ENCODE measurements around the gene ZNF598.

The ZNF598 gene

DNA sequence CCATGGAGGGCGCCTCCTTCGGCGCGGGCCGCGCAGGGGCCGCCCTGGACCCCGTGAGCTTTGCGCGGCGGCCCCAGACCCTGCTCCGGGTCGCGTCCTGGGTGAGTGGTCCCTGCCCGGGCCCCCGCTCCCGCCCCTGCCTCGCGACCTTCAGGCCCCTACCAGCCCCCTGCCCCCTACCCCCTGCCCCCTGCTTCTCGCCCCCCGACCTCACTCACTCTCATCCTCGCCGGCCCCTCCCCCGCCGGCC lies 19.6 kb downstream of the ZNF598 start:
- no peak for DNase-seq

DNA sequence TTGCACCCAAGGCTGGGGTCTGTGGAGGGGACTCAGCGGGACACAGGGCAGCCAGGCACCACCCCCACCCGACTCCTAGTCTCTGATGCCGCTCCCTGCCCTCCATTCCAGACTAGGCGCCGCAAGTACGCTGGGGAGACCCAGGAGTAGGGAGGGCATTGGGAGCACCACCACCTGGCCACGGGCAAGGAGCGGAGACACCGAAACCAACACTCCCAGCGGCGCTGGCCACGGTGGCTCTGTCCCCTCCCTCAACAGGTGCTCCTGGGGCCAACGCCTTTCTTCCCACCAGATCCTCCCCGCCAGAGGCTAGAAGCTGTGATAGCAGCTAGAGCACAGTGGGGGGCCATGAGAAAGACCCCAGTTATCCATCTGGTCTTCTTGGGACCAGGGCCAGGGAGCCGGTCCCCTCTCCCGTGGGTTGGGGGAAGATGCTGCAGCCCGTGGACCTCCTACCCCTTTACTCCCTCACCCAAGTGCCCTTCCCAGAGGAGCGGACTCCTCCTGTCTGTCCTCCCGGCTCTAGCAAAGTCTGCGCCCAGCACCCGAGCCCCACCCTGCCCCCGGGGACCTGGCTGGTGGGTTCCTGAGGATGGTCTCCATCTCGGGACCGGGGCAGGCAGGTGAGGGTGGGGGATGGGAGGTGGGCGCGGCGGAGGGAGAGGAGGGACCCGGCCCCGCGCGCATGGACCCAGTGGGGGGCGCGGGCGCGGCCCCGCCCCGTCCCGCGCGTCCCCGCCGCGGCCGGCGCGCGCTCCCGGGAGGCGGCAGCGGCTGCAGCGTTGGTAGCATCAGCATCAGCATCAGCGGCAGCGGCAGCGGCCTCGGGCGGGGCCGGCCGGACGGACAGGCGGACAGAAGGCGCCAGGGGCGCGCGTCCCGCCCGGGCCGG lies 20.2 kb downstream of the ZNF598 start, which contains the start of gene SYNGR3:
Gene SYNGR3 (plus strand): TSS at position 762 of the 892 bp plus-strand sequence. CDS start 133 bp downstream, outside the sequence.
- no peak for DNase-seq

DNA sequence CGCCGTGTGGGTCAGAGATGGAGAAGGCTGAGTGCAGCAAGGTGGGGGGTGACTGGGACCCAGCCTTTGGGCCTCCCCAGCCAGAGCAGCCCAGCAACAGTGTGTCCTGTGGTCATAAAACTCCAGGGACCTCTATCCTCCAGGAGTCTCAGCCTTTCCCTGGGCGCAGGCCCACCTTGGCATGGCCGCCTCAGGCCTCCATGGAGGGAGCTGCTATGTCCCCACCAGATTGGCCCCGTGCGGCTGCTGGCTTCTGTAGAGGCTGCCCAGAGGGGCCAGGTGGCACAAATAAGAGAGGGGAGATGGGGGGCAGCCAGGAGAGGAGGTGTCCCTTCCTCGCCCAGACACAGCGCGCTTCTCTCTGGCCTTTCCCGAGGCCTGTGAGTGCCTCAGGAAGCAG lies 22.4 kb downstream of the ZNF598 start:
- no peak for DNase-seq

DNA sequence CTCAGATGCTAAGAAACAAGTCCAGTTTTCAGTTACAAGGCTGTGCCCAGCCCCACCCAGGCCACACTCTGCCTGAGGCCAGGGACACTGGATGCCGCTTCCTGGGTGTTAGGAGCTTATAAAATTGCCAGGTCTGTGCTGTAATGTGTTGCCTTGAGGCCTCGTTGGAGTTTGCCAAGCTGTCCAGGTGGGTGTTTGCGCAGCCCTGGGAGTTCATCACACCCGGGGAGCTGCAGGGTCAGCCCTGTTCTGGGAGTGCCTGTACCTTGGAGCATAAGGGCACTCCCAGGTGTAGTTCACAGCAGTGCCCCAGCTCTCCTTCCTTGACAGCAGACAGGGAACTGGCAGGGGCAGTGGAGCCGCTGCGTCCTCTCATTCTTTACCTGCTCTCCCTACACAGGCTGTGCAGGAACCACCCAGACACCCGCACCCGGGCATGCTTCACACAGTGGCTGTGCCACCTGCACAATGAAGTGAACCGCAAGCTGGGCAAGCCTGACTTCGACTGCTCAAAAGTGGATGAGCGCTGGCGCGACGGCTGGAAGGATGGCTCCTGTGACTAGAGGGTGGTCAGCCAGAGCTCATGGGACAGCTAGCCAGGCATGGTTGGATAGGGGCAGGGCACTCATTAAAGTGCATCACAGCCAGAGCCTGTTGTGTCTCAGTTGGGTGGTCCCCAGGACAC lies 24.0 kb downstream of the ZNF598 start:
- no peak for DNase-seq

DNA sequence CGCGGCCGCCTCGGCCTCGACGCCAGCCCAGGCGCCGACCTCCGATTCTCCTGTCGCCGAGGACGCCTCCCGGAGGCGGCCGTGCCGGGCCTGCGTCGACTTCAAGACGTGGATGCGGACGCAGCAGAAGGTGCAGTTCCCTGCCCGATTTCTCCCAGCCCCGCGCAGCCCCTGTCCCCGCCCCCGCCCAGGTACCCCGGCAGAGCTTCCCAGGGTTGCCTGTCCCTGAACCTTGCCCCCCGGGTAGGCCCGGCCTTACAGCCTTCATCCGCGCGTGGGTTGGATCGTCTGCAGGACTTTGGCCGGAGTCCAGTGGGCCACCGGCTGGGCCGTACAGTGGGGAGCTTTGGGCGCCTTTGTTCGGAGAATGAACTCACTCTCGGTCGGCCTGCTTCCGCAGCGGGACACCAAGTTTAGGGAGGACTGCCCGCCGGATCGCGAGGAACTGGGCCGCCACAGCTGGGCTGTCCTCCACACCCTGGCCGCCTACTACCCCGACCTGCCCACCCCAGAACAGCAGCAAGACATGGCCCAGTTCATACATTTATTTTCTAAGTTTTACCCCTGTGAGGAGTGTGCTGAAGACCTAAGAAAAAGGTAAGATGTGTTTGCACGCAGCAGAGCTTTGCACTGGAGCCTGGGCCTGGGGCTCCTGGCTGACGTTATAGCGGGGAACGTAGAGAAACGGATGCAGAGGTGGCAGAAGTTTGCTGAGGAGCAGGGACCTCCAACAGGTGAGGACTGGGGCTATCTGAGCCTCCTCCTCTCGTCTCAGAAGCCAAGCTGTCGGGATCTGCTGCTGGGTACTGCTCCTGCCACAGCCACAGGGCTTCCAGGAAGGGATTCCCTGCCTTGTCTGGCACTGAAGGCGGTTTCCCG lies 25.0 kb downstream of the ZNF598 start:
- no peak for DNase-seq

DNA sequence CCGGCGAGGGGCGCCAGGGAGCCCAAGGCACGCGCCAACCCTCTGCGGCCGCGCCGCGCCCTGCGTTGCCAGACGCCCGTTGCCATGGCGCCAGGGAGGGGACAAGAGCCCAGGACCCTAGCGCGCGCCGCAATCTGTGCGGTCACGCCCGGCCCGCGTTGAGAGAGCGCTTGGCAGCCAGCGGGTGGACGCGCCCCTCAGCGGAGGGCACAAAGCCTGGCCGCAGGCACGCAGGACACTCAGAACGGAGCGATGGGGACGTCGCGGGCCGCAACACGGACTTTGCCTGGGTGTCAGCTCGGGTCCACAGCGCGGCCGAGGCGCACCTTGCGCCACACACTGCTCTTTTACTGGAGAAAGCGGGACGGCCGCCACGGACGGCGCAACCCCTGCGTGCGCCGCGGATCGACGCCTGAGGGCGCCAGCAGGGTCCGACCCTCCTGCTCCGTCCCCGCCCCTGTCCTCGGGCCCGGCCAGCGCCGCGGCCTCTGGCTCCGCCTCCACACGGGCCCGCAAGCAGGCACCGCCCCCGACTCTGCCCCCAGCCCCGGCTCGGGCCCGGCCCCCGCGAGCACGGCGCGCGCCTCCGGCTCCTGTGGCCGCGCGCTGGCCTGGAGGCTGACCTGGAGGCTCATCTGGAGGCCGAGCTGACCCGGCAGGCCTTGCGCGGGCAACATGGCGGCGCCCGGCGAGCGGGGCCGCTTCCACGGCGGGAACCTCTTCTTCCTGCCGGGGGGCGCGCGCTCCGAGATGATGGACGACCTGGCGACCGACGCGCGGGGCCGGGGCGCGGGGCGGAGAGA lies 25.9 kb downstream of the ZNF598 start, which contains the start of gene GFER:
Gene GFER (plus strand): TSS at position 650 of the 803 bp plus-strand sequence. CDS start 26 bp downstream, at position 676.
- peak; percentile 89 for DNase-seq

DNA sequence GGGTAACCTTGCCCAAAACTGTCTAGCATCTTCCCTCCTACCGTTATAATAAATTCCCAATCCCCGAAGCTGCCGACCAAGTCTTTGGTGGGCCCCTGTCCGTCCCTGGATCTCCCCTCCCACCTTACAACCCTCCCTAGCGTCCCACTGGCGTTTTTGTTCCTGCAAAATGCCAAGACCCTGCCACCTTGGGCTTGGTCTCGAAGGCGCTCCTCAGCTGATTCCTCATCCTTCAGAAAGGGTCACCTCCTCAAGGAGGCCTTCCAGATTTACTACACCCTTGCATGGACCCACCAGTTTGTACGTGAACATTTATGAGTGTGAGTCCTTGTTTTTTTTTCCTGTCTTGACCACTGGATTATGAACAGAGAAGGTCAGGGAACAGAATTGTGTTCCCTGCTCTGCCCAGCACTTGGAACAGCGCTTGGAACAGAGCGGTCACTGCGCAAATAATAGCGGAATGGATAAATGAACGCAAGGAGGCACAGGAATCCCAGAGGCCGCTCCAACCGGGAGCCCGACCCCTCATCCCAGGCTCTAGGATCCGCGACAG lies 26.6 kb downstream of the ZNF598 start:
- no peak for DNase-seq

DNA sequence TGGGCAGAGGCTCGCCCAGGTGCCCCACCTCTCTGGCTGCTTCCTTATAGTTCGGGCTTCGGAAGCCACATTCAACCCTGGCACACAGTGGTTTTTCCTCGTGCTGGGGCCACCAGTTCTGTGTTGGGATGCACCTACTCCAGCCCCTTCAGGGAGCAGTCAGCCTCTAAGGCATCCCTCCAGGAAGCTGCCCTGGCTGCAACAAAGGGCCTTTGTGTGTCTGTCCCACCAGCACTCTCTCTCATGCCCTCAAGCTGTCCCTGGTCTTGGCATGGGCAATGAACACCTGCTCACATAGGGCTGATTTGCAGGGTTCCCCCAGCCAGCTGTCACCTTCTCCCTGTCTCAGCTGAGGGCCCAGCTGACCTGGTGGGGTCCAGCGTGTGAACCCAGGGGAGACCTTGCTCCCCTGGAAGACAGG lies 27.6 kb downstream of the ZNF598 start:
- no peak for DNase-seq

DNA sequence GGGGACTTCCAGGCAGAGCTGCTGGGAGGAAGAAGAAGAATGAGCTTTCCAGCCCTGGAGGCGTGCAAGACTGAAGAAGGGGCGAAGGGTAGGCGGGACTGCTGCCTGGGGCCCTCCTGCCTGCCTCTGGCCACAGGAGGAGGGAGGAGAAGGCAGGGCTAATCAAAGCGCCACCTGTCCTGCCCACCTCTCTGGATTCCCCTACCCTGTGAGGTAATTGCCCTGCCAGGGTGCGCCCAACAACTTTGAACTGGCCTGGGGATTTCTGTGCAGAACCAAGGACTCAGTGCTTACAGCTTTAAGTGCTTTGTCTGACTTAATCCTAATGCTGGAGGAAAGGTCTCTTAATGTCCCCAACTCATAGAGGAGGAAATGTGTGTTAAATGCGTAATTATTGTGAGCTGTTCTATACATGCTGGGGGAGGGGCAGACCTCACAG lies 28.2 kb downstream of the ZNF598 start, which contains the start of gene NOXO1:
Gene NOXO1 (minus strand): TSS at position 72 of the 439 bp plus-strand sequence. CDS start 290 bp downstream, outside the sequence.
- no peak for DNase-seq

DNA sequence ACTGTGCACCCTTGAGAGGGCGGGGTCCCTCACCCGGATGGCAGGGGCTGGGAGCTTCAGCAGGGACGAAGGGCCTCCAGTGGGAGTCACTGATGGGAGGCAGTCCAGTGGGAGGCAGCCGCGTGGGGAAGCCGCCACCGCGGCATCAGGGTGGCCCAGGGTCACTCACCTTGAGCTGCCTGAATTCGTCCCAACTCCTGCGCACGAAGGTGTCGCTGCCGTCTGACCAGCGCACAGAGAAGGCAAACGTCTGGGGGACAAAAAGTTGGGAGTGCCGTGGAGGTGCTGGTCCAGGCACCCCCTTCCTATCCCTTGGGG lies 28.9 kb downstream of the ZNF598 start:
- no peak for DNase-seq

DNA sequence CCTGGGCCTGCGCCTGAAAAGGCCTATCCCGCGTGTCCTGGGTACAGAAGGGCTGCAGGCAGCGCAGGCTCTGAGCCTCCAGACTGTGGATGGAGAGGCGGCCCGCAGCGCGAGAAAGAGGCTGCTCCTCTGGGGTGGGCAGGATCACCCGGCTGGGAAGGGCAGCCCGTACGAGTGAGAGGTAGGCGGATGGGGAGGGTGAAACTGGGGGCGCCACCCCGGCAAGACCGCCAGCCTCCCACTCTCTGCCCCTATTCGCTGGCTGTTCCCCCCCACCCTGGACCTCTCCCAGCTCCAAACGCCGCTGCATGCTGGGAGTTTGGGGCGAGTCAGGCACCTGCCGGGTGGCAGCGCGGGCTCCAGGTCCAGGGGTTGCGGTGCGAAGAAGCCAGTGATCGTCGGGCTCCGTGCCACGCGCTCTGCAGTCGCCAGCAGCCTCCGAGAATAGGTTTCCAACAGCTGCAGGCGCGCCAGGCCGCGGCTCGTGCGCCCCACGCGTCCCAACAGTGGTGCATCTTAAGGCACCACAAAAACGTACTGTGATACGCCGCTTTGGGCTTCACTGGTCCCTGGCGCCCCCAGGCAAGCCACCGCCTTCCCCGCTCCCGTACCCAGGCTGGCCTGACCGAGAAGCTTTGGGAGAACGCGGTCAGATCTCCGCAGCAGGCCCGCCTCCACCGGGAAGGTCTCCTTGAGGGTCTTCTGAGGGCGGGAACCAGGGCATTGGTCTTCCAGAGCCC lies 29.4 kb downstream of the ZNF598 start:
- DNase-seq, result no peak

DNA sequence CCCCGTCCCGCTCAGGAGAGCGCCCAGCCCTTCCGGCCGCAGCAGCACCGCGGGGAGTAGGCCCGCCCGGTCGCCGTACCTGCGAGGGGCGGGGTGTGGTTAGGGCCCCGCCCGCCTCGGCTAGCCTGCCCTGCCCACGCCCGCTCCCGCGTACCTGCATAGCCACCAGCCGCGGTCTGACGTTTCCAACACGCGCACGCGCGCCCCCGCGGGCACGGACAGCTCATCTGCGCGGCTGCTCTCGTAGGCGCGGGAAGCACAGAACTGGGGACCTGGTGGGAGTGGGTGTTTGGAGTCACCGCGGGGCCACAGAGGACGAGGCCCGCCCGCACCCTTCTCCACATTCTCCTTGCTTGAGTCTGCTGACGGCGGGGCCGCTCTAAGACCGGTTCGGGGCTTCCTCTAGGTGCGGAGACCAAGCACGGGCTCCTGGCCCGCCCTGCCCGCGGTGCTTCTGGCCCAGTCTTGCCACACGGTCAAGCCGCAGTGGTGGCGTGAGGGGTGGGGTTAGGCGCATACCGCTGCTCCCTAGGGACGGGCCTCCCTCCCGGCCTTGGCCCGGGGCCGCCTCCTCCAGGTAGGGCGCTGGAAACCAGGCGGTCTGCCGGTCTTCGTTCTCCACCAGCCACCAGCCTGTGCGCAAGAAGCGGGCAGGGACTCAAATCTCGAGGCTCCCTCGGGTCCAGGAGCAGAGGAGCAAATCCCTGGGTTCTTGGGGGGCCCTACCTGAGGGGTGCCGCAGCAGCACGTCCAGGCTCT lies 30.2 kb downstream of the ZNF598 start:
- DNase-seq, result no peak

DNA sequence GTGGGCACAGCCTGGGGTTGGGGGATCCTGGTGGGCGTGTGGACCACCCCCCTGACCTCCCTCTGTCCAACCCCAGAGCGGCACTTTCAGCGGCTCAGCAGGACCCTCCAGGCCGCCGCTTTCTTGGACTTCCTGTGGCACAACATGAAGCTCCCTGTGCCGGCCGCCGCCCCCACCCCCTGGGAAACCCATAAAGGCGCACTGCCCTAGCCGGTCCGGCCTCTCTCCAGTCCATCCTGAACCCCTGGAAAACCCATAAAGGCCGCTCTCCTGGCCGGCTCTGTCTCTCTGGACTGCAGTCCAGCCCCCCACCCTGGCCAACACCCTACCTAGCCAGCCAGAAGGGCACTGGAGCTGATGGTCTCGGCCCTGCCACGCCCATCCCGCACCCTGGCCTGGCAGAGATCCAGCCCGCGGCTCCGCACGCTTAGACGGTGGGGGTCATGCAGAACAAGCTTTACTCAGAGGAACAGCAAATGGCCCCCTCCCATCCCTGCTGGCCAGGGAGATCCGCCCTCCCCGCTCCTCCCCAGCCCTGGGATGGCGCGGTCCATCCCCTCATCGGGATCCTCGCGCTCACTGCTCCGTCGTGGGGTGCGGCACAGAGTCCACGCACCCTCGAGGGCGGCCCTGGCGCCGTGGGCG lies 31.0 kb downstream of the ZNF598 start:
- no peak for DNase-seq

DNA sequence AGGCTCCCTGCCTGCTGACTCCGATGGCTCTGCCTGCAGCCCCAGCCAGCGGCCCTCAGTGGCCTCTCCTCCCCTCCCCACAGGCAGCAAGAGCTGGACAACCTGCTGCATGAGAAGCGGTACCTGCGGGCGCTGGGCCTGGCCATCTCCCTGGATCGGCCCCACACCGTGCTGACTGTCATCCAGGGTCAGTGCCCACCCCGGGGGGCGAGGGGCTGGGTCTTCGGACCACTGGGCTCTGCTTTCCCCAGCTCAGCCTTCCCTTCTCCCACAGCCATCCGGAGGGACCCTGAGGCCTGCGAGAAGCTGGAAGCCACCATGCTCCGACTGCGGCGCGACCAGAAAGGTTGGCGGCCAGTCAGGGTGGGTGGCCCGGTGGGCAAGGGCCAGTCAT lies 31.7 kb downstream of the ZNF598 start:
- DNase-seq, result no peak

DNA sequence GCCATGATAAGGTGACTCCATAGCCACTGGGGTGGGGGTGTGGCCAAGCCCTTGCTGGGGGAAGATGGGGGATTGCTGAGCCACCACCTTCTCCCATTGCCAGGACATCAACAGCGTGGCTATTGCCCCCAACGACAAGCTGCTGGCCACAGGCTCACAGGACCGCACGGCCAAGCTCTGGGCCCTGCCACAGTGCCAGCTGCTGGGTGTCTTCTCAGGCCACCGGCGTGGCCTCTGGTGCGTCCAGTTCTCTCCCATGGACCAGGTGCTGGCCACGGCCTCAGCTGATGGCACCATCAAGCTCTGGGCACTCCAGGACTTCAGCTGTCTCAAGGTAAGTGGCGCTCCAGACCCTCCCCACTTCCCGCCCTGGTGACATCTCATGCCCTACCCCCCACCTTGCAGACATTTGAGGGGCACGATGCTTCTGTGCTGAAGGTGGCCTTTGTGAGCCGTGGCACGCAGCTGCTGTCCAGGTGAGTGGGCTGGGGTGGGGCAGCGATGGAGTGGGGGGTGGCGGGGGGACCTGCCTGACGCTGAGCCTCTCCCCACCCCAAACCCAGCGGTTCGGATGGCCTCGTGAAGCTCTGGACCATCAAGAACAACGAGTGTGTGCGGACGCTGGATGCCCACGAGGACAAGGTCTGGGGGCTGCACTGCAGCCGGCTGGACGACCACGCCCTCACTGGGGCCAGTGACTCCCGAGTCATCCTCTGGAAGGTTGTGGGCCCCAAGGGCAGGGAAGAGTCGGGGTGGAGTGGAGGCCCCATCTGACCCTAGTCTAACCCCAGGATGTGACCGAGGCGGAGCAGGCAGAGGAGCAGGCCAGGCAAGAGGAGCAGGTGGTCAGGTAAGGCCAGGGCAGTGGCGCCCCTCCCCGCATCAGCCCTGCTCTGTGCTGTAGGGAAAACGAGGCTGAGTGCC lies 32.4 kb downstream of the ZNF598 start:
- no peak for DNase-seq

DNA sequence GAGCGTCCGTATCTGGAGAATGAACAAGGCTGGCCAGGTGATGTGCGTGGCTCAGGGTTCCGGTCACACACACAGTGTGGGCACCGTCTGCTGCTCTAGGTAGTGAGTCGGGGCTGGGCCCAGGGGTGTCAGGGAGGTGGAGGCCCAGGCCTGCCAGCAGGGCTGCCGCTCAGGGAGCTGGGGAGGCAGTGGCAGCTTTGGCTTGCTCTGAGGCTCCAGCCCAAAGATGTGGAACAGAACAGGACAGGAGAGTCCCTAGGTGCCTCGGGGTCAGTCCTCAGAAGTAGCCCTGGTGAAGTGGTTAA lies 33.5 kb downstream of the ZNF598 start:
- no peak for DNase-seq

DNA sequence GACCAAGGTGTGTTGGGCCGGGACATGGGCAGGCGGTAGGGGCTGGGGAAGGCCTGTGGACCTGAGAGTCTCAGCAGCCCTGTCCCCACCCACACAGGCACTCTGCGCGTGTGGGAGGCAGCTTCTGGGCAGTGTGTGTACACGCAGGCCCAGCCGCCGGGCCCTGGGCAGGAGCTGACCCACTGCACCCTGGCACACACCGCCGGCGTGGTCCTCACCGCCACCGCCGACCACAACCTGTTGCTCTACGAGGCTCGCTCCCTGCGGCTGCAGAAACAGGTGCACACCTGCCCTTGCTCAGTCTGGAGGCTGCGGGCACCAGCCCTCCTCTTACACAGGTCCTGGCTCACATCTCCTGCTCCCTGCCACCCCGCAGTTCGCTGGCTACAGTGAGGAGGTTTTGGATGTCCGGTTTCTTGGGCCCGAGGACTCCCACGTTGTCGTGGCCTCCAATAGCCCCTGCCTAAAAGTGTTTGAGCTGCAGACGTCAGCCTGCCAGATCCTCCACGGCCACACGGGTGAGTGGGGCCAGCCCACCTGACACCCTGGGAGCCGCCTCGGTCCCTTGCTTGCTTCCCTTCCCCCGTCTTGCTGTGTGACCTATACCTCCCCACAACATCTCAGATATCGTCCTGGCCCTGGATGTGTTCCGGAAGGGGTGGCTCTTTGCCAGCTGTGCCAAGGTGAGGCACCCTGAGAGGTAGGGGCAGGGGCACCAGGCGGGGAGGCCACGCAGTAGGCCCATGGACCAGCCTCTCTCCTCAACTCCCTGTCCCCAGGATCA lies 34.0 kb downstream of the ZNF598 start:
- no peak for DNase-seq

Measured in activated CD8-positive, alpha-beta memory T cell treated with anti-CD3 and anti-CD28 coated beads, Interleukin-2, amount 50 U/mL, for 48 hours (primary cell).